ENCODE data around the gene OR8B8.

DNA sequence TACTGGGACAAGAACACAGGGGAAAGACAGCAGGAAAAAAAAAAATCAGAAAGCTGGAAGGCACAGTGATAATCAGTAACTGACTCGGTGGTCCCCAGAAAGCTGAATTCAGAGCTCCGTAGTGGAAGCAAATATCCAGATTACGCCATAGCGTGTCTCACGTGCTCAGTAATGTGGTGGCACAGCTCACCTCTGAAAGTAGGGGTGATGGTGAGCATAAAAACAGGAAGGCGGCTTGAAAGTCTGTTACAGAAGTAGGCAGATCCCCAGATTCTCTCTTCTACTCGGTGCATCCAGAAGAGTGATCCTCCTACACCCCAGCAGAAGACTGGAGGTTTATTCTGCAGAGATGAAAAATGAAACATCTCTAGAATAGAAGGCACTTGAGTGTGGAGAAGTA lies 35.6 kb downstream of the OR8B8 start:
- TF ChIP-seq SUZ12 (IDR thresholded peaks at IDR 0.05) (no peak), FOXA1 (IDR thresholded peaks at IDR 0.05) (no peak), FOXM1 (IDR thresholded peaks at IDR 0.05; ENCODE audit: borderline replicate concordance) (no peak), NFRKB (IDR thresholded peaks at IDR 0.05) (no peak), BHLHE40 (IDR thresholded peaks at IDR 0.05; ENCODE audit: borderline replicate concordance) (no peak), L3MBTL2 (conservative IDR thresholded peaks at IDR 0.05) (no peak), CTBP1 (IDR thresholded peaks at IDR 0.05; ENCODE audit: borderline replicate concordance) (no peak), ELF4 (IDR thresholded peaks at IDR 0.05) (no peak), ARNT (IDR thresholded peaks at IDR 0.05) (no peak), HDGF (IDR thresholded peaks at IDR 0.05; ENCODE audit: borderline replicate concordance) (no peak), LEF1 (IDR thresholded peaks at IDR 0.05; ENCODE audit: borderline replicate concordance) (no peak)
- TF ChIP-seq, protein P1, sequence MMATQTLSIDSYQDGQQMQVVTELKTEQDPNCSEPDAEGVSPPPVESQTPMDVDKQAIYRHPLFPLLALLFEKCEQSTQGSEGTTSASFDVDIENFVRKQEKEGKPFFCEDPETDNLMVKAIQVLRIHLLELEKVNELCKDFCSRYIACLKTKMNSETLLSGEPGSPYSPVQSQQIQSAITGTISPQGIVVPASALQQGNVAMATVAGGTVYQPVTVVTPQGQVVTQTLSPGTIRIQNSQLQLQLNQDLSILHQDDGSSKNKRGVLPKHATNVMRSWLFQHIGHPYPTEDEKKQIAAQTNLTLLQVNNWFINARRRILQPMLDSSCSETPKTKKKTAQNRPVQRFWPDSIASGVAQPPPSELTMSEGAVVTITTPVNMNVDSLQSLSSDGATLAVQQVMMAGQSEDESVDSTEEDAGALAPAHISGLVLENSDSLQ (IDR thresholded peaks at IDR 0.05) = no peak
